CD4-positive, alpha-beta T cell (primary cell): ENCODE results near the gene BABAM2. TPM values are rescaled to one million over a fixed set of nuclear protein-coding genes. Genes with fewer than 3 reads are reported as not detected.

Experiments
- ATAC-seq: fragments of 200-7000 bp; cut with Tn5 transposase; one replicate; pipeline ENCODE4 v1.10.0; 2022; ENCODE audit warnings: mild to moderate bottlenecking; ENCODE audit not compliant: poor library complexity
- CTCF ChIA-PET: fragments of 350-600 bp; sonication (Branson Sonifier 250); formaldehyde crosslinking; loops from one replicate; lab custom pipeline; 2021; ENCODE audit warnings: antibody characterized with exemption, inconsistent platforms; lab: Charles Lee
- POLR2A ChIA-PET: fragments of 350-600 bp; sonication (Branson Sonifier 250); formaldehyde crosslinking; loops from one replicate; lab custom pipeline; 2021; ENCODE audit warnings: antibody characterized with exemption, inconsistent platforms; lab: Charles Lee
- DNase-seq, 14 experiments: peaks; one replicate each; pipeline ENCODE4 v3.0.0-alpha.2; 2013 to 2020; ENCODE audit warnings: mixed read lengths in 2 of 14
- H3K27ac ChIP-seq, 2 donors: one replicate each; pipeline versions ENCODE4 v1.5.1 to v1.7.0; 2013; ENCODE audit warnings: low read length in 2 of 2, low read depth in 1 of 2, mild to moderate bottlenecking in 1 of 2
- H3K27me3 ChIP-seq, 2 experiments: 1 replicate in 1 of 2; 2 replicates in 1 of 2; pipeline versions ENCODE4 v1.6.1 to v1.7.0; 2013; ENCODE audit warnings: low read length in 2 of 2, control low read depth in 1 of 2, mild to moderate bottlenecking in 1 of 2, moderate library complexity in 1 of 2; ENCODE audit not compliant: insufficient read depth in 2 of 2, control insufficient read depth in 1 of 2
- H3K36me3 ChIP-seq: one replicate; pipeline ENCODE4 v1.6.1; 2013; ENCODE audit warnings: low read length, control low read depth; ENCODE audit not compliant: insufficient read depth
- H3K4me1 ChIP-seq: one replicate; pipeline ENCODE4 v1.6.1; 2013; ENCODE audit warnings: low read length, control low read depth; ENCODE audit not compliant: insufficient read depth
- H3K4me3 ChIP-seq: one replicate; pipeline ENCODE4 v1.5.1; 2013; ENCODE audit warnings: mild to moderate bottlenecking, low read length, moderate library complexity
- H3K9me3 ChIP-seq, 2 experiments: 1 replicate in 1 of 2; 2 replicates in 1 of 2; pipeline versions ENCODE4 v1.6.1 to v1.7.0; 2013; ENCODE audit warnings: low read length in 2 of 2, mild to moderate bottlenecking in 2 of 2, control low read depth in 1 of 2, moderate library complexity in 1 of 2; ENCODE audit not compliant: control insufficient read depth in 1 of 2, insufficient read depth in 1 of 2
- H3K27ac Mint-ChIP-seq: one replicate; pipeline ENCODE4 v1.8.0; 2020; ENCODE audit warnings: mixed read lengths
- H3K27me3 Mint-ChIP-seq: one replicate; pipeline ENCODE4 v1.8.0; 2021; ENCODE audit warnings: mixed read lengths
- H3K36me3 Mint-ChIP-seq: one replicate; pipeline ENCODE4 v1.8.0; 2021; ENCODE audit warnings: low read depth, mixed read lengths
- H3K4me1 Mint-ChIP-seq: one replicate; pipeline ENCODE4 v1.8.0; 2021; ENCODE audit warnings: low read depth, mixed read lengths
- H3K4me3 Mint-ChIP-seq: one replicate; pipeline ENCODE4 v1.8.0; 2020; ENCODE audit warnings: mild to moderate bottlenecking, mixed read lengths
- H3K9me3 Mint-ChIP-seq: one replicate; pipeline ENCODE4 v1.8.0; 2020; ENCODE audit warnings: mixed read lengths
- intact Hi-C, 2 experiments: fragments of 100-400 bp; cut with DNase I in 1 of 2; cut with micrococcal nuclease in 1 of 2; formaldehyde crosslinking; loops; one replicate each; pipeline versions ENCODE4 v1.15.1 to v1.9.0; 2023 to 2025; cut with DNase I, micrococcal nuclease
- total RNA-seq, 174 experiments: library from RNA in 2 of 174; stranded (reverse) in 2 of 174; gene quantifications; one replicate each; pipeline ENCODE4 v1.2.3 and lab custom pipeline; 2021 to 2026
- TF ChIP-seq, protein P1 (sequence below): fragments of 200-600 bp; IDR thresholded peaks from one replicate; pipeline ENCODE4 v1.8.0; 2022; ENCODE audit warnings: antibody characterized with exemption, mild to moderate bottlenecking

The BABAM2 gene
- total RNA-seq, 2 experiments from 2014 or later, result 29.2 to 32.8 TPM

DNA sequence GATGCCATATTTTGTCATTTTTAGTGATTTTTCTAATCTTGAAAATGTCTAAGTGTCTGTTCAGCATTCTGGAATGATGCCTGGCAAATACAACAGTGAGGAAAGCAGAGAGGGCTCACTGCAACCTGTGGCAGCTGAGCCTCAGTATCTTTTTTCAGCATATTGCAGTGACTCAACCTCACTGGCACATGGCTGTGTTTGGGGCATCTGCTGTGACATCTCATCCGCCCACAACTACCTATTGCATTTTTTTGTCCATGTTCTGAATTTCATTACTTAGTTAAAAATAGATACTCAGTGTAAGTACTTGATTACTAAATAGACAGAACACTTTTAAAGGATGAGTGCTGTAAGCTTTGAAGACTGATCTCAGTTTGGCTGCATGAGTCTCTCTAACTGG is 10.7 kb downstream of the BABAM2 start:
- Histone ChIP-seq H3K4me3 (no peak overlapping the region), H3K9me3 (no peaks in the 10 kb centered on the region), H3K4me1 (peaks cover 2% of the 10 kb centered on the region), H3K27ac (no peak overlapping the region), H3K36me3 (peaks cover 16% of the 10 kb centered on the region), H3K27me3 (no peaks in the 10 kb centered on the region)
- POLR2A ChIA-PET, result no interaction called here
- CTCF ChIA-PET, result no interaction called here
- ATAC-seq, result no peak
- no peaks in the 10 kb centered on the region for H3K27me3 Mint-ChIP-seq
- no peak overlapping the region for H3K27ac Mint-ChIP-seq
- no peak for DNase-seq
- intact Hi-C loops, result no loop called here
- H3K9me3 Mint-ChIP-seq, result no peaks in the 10 kb centered on the region
- H3K36me3 Mint-ChIP-seq, result peaks cover 85% of the 10 kb centered on the region
- no peak overlapping the region for H3K4me3 Mint-ChIP-seq
- peaks cover 34% of the 10 kb centered on the region for H3K4me1 Mint-ChIP-seq
- TF ChIP-seq, protein P1, sequence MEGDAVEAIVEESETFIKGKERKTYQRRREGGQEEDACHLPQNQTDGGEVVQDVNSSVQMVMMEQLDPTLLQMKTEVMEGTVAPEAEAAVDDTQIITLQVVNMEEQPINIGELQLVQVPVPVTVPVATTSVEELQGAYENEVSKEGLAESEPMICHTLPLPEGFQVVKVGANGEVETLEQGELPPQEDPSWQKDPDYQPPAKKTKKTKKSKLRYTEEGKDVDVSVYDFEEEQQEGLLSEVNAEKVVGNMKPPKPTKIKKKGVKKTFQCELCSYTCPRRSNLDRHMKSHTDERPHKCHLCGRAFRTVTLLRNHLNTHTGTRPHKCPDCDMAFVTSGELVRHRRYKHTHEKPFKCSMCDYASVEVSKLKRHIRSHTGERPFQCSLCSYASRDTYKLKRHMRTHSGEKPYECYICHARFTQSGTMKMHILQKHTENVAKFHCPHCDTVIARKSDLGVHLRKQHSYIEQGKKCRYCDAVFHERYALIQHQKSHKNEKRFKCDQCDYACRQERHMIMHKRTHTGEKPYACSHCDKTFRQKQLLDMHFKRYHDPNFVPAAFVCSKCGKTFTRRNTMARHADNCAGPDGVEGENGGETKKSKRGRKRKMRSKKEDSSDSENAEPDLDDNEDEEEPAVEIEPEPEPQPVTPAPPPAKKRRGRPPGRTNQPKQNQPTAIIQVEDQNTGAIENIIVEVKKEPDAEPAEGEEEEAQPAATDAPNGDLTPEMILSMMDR, result no peak

DNA sequence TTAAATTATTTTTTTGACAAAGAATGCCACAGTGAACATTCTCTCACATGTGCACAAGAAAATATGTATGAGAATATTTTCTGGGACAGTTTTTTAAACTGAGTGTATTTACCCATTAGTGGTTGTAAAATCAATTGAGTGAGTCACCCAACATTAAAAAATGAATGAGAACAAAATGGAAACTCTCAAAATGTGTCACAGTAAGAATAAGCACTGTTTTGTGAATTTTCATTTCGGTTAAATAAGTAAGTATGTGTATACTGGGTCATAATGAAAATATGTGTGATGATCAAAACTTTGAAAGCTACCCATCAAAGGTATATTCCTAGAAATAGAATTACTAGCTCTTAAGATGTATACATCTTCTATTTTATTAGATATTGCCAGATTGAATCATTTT is 11.6 kb downstream of the BABAM2 start:
- ChIA-PET POLR2A (no interaction called here), CTCF (no interaction called here)
- Histone ChIP-seq H3K9me3 (no peaks in the 10 kb centered on the region), H3K27ac (no peak overlapping the region), H3K27me3 (no peaks in the 10 kb centered on the region), H3K36me3 (peaks cover 8% of the 10 kb centered on the region), H3K4me1 (no peaks in the 10 kb centered on the region), H3K4me3 (no peak overlapping the region)
- Mint-ChIP-seq H3K4me1 (peaks cover 32% of the 10 kb centered on the region), H3K36me3 (peaks cover 77% of the 10 kb centered on the region), H3K9me3 (no peaks in the 10 kb centered on the region), H3K27ac (no peak overlapping the region), H3K27me3 (no peaks in the 10 kb centered on the region), H3K4me3 (no peak overlapping the region)
- intact Hi-C loops, result no loop called here
- TF ChIP-seq, protein P1, result no peak
- DNase-seq (no peak), ATAC-seq (no peak)

DNA sequence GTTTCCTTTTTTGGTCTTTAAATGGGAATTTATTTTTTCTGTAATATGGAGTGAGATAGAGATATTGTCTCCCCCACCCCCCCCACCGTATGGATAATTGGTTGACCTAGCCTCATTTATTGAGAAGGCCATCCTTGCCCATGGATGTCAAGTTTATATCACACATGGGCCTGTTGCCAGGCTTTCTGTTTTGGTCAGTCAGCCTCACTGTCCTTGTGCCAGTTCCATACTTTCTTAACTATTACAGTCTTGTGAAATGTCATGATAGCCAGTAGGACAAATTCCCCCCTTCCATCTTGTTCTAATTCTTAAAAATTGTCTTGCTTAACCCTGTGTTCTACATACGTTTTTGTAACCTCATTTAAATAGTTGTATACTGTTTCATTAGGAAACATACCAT is 12.5 kb downstream of the BABAM2 start:
- POLR2A ChIA-PET, result no interaction called here
- Histone ChIP-seq H3K36me3 (peaks cover 6% of the 10 kb centered on the region), H3K4me1 (no peaks in the 10 kb centered on the region), H3K9me3 (no peaks in the 10 kb centered on the region), H3K27ac (no peak overlapping the region), H3K4me3 (no peak overlapping the region), H3K27me3 (no peaks in the 10 kb centered on the region)
- Mint-ChIP-seq H3K27me3 (no peaks in the 10 kb centered on the region), H3K9me3 (no peaks in the 10 kb centered on the region), H3K27ac (no peak overlapping the region), H3K36me3 (peaks cover 73% of the 10 kb centered on the region), H3K4me3 (no peak overlapping the region), H3K4me1 (peaks cover 27% of the 10 kb centered on the region)
- ATAC-seq, result no peak
- no peak for DNase-seq
- intact Hi-C loops, result no loop called here
- CTCF ChIA-PET, result no interaction called here
- TF ChIP-seq, protein P1, result no peak
